ENCODE data around the gene ELL.

Gene ELL

DNA sequence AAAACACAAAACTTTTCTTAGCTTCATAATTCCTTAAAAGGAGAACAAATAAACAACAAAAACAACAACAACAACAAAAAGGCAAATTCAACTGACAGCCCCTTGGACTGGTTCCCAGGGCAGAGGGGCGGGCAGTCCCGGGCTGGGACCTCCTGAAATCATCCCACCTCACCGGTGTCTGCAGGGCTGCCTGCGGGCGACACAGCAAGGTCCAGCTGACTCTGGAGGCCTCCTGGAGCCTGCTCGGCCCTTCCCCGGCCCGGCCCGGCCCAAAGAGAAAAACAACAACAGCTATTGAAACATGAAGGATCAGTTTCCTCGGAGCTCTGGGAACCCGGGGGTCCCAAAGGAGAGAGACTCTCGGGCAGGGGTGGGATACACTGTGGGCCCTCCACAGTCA is 78.9 kb downstream of the ELL start:
- DNase-seq: no peak

- DNase-seq: no peak
Measured at GRCh38 chr19:18441804-18442788, 79.8 kb downstream of the ELL start.

DNA sequence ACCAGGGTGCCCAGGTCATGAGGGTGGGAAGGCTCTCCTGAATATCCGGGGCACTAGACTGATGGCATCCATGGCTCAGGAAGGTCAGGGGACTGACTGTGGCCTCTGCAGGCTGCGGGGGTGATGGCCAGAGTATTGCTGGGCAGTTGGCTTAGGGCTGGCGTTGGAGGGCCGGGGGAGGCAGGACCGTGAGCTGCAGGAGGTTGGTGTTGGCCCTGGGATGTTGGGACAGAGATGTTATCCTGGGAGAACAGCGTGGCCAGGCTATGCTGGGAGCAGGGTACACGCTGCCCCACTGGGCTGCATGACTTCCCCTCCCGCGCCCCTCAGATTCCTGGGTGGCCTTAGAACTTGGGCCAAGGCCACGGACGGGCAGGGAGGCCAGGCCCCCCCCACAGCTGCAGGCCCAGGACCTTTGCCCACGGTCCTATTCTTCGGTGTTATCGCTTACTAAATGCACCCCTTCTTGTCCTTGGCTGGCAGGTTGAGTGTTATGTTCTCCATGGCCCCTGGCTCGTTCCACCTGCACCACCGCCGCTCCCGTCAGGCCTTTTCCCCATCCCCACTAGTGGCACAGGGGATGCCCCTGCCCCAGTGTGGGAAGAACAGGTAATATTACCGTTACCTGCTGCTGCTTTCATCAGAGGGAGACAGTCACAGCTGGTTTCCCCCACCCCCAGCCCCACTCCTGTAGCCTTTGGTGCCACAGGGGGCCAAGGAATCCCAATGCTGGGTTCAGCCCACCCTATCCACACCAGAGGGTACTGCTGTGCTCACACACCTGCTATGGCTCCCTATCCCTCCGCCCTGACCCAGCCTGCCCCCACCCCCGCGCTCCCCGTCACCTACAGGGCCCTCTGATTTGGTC is 80.7 kb downstream of the ELL start:
- no peak for DNase-seq

- peak; percentile 40 for DNase-seq
Measured at GRCh38 chr19:18440415-18440877, 81.4 kb downstream of the ELL start.

- no peak for DNase-seq
Measured at GRCh38 chr19:18439910-18440237, 82.0 kb downstream of the ELL start.

- DNase-seq: no peak
Measured at GRCh38 chr19:18439025-18439909, 82.6 kb downstream of the ELL start.

- no peak for DNase-seq
Measured at GRCh38 chr19:18438331-18439024, 83.4 kb downstream of the ELL start.

- peak; percentile 62 for DNase-seq
Measured at GRCh38 chr19:18437491-18438330, 84.2 kb downstream of the ELL start, which contains the start of gene ISYNA1. TSS of gene ISYNA1 (minus strand) at chr19:18438133. CDS start at chr19:18437979, 154 bp downstream.

- peak; percentile 74 for DNase-seq
Measured at GRCh38 chr19:18436671-18437490, 85.0 kb downstream of the ELL start.

DNA sequence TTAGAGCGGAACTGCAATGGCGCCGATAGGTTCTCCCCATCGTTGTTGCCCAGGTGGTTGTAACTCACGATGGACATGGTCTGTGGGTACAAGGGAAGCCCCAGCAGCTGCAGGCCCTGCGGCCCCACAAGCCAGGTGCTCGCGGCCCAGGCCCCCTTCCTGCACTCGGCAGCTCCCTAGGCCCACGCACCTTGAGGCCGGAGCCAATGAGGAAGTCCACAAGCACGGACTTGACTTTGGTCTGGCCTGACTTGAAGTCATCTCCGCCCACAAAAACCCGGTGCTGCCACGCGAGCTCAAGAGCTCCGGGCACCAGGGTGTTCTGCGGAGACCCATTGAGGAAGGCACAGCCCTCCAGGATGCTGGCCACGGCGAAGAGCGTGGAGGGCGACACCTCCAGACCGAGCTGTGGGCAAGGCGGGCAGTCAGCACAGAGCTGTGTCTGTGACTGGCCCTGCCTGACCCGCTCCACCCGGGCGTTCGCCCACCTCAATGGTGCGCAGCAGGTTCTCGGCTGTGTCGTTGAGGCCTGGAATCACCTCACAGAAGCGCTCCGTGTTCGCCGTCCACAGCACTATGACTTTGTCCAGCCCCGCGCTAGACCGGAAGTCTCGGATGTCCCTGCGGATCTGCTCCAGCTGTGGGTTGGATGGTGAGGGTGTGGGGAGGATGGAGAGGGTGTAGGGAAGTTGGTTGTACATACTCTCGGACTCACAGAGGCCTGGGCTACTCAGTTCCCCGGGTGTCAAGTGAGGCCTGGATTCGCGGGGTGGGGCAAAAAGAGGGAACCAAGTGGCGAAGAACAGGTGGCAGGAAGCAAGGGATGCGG is 85.8 kb downstream of the ELL start:
- DNase-seq: no peak

GRCh38 chr19:18435178-18435841 is 86.6 kb downstream of the ELL start:
- DNase-seq: no peak

DNA sequence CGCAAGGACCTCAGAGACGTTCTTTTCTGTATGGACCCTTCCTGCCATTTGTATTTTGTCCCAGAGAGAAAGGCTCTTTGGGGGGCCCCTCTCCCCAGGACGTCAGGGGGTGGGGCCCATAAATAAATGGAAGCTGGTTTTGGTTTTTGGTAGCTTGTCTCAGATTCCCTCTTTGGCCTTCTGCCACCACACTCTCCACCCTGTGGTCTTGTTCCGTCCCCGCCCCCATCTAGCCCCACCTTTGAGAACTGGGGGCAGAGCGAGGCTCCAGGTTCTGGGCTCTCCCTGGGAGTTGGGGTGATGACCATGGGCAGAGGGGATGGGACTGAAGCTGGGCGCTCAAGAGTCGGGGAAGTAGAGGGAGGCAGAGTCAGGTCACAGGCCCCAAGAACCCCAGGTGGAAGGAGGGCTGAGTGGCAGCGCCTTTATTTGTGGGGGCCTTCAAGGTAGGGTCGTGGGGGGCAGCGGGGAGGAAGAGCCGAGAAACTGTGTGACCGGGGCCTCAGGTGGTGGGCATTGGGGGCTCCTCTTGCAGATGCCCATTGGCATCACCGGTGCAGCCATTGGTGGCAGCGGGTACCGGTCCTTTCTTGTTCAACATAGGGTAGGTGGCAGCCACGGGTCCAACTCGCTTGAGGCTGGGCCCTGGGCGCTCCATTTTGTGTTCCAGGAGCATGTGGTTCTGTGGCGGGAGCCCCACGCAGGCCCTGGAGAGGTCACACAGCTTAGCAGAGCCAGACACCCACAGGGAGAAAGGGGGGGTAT is 87.3 kb downstream of the ELL start:
- no peak for DNase-seq

- DNase-seq: no peak
Measured at GRCh38 chr19:18433735-18434398, 88.0 kb downstream of the ELL start.

- DNase-seq: no peak
Measured at GRCh38 chr19:18433015-18433691, 88.7 kb downstream of the ELL start.

GRCh38 chr19:18432275-18433014 is 89.4 kb downstream of the ELL start:
- no peak for DNase-seq
